Measurements from ENCODE around the gene MGAT4B. TPM values are rescaled to one million over a fixed set of nuclear protein-coding genes. Genes with fewer than 3 reads are reported as not detected.
"Not testable (repeated sequence)": the region's sequence is repeated elsewhere in the genome, so short reads cannot be mapped to it uniquely, and the experiment has no call there.

MGAT4B gene
- total RNA-seq, 1 experiment from 2014 or later: 36.9 TPM

GRCh38 chr5:179837076-179838011, 30.7 kb upstream of the MGAT4B start:
- Histone ChIP-seq H3K9ac (ENCODE audit: low read length) (no peak overlapping the region), H3K27me3 (ENCODE audit: low read length) (no peaks in the 10 kb centered on the region), H3K27ac (ENCODE audit: low read length) (no peak overlapping the region), H3K4me1 (ENCODE audit: low read length) (no peaks in the 10 kb centered on the region), H3K36me3 (ENCODE audit: insufficient read depth, low read length) (peaks cover 18% of the 10 kb centered on the region; the same call in 1 of the 2 replicates), H3K4me2 (ENCODE audit: low read depth, low read length, poor library complexity, severe bottlenecking) (no peak overlapping the region), H3K9me2 (replicated peaks; ENCODE audit: insufficient read depth, low read length) (no peaks in the 10 kb centered on the region), H3K9me3 (ENCODE audit: low read length) (no peaks in the 10 kb centered on the region), H3K79me2 (ENCODE audit: low read length) (no peaks in the 10 kb centered on the region), H3K4me3 (ENCODE audit: low read length) (no peak overlapping the region), H4K20me1 (ENCODE audit: insufficient read depth, low read depth, low read length) (no peaks in the 10 kb centered on the region), H2AFZ (ENCODE audit: low read length) (no peak overlapping the region)
- no peak for DNase-seq

GRCh38 chr5:179836225-179837019, 29.8 kb upstream of the MGAT4B start:
- Histone ChIP-seq H3K27me3 (ENCODE audit: low read length) (no peaks in the 10 kb centered on the region), H4K20me1 (ENCODE audit: insufficient read depth, low read depth, low read length) (no peaks in the 10 kb centered on the region), H3K4me3 (ENCODE audit: low read length) (no peak overlapping the region), H3K4me1 (ENCODE audit: low read length) (no peaks in the 10 kb centered on the region), H3K9ac (ENCODE audit: low read length) (no peak overlapping the region), H3K36me3 (ENCODE audit: insufficient read depth, low read length) (peaks cover 18% of the 10 kb centered on the region; the same call in 1 of the 2 replicates), H3K79me2 (ENCODE audit: low read length) (no peaks in the 10 kb centered on the region), H3K9me3 (ENCODE audit: low read length) (no peaks in the 10 kb centered on the region), H3K27ac (ENCODE audit: low read length) (no peak overlapping the region), H3K9me2 (replicated peaks; ENCODE audit: insufficient read depth, low read length) (no peaks in the 10 kb centered on the region), H2AFZ (ENCODE audit: low read length) (no peak overlapping the region), H3K4me2 (ENCODE audit: low read depth, low read length, poor library complexity, severe bottlenecking) (no peak overlapping the region)
- no peak for DNase-seq

GRCh38 chr5:179834871-179835270, 28.2 kb upstream of the MGAT4B start:
- not testable (repeated sequence) for H2AFZ ChIP-seq (ENCODE audit: low read length); H3K4me2 ChIP-seq (ENCODE audit: low read depth, low read length, poor library complexity, severe bottlenecking); H3K27me3 ChIP-seq (ENCODE audit: low read length); H3K27ac ChIP-seq (ENCODE audit: low read length); H3K4me1 ChIP-seq (ENCODE audit: low read length); H3K9me3 ChIP-seq (ENCODE audit: low read length); H3K79me2 ChIP-seq (ENCODE audit: low read length); DNase-seq; H3K9ac ChIP-seq (ENCODE audit: low read length); H3K9me2 ChIP-seq (replicated peaks; ENCODE audit: insufficient read depth, low read length); H4K20me1 ChIP-seq (ENCODE audit: insufficient read depth, low read depth, low read length); H3K4me3 ChIP-seq (ENCODE audit: low read length)
- peaks cover 18% of the 10 kb centered on the region; the same call in 1 of the 2 replicates for H3K36me3 ChIP-seq (ENCODE audit: insufficient read depth, low read length)

GRCh38 chr5:179834120-179834519, 27.5 kb upstream of the MGAT4B start:
- Histone ChIP-seq H3K9me3 (ENCODE audit: low read length) (no peaks in the 10 kb centered on the region), H3K9ac (ENCODE audit: low read length) (no peak overlapping the region), H3K4me3 (ENCODE audit: low read length) (no peak overlapping the region), H3K4me1 (ENCODE audit: low read length) (no peaks in the 10 kb centered on the region), H2AFZ (ENCODE audit: low read length) (no peak overlapping the region), H3K27me3 (ENCODE audit: low read length) (no peaks in the 10 kb centered on the region), H3K36me3 (ENCODE audit: insufficient read depth, low read length) (peaks cover 24% of the 10 kb centered on the region; the same call in 1 of the 2 replicates), H3K27ac (ENCODE audit: low read length) (no peak overlapping the region), H3K9me2 (replicated peaks; ENCODE audit: insufficient read depth, low read length) (no peaks in the 10 kb centered on the region), H3K79me2 (ENCODE audit: low read length) (no peaks in the 10 kb centered on the region), H4K20me1 (ENCODE audit: insufficient read depth, low read depth, low read length) (no peaks in the 10 kb centered on the region), H3K4me2 (ENCODE audit: low read depth, low read length, poor library complexity, severe bottlenecking) (no peak overlapping the region)
- no peak for DNase-seq

GRCh38 chr5:179833709-179834070, 27.0 kb upstream of the MGAT4B start:
- no peaks in the 10 kb centered on the region for H4K20me1 ChIP-seq (ENCODE audit: insufficient read depth, low read depth, low read length)
- peaks cover 24% of the 10 kb centered on the region; the same call in 1 of the 2 replicates for H3K36me3 ChIP-seq (ENCODE audit: insufficient read depth, low read length)

GRCh38 chr5:179833056-179833708, 26.5 kb upstream of the MGAT4B start:
- H3K9me2 ChIP-seq (replicated peaks; ENCODE audit: insufficient read depth, low read length): no peaks in the 10 kb centered on the region
- no peak overlapping the region for H2AFZ ChIP-seq (ENCODE audit: low read length)
- no peak for DNase-seq
- no peak overlapping the region for H3K4me3 ChIP-seq (ENCODE audit: low read length)
- H4K20me1 ChIP-seq (ENCODE audit: insufficient read depth, low read depth, low read length): no peaks in the 10 kb centered on the region
- no peak overlapping the region for H3K9ac ChIP-seq (ENCODE audit: low read length)
- no peaks in the 10 kb centered on the region for H3K9me3 ChIP-seq (ENCODE audit: low read length)
- no peak overlapping the region for H3K27ac ChIP-seq (ENCODE audit: low read length)
- H3K27me3 ChIP-seq (ENCODE audit: low read length): no peaks in the 10 kb centered on the region
- no peaks in the 10 kb centered on the region for H3K4me1 ChIP-seq (ENCODE audit: low read length)
- no peak overlapping the region for H3K4me2 ChIP-seq (ENCODE audit: low read depth, low read length, poor library complexity, severe bottlenecking)
- peaks cover 24% of the 10 kb centered on the region; the same call in 1 of the 2 replicates for H3K36me3 ChIP-seq (ENCODE audit: insufficient read depth, low read length)
- no peaks in the 10 kb centered on the region for H3K79me2 ChIP-seq (ENCODE audit: low read length)

More at GRCh38 chr5:179833709-179834070, 27.0 kb upstream of the MGAT4B start:
- no peak overlapping the region for H2AFZ ChIP-seq (ENCODE audit: low read length)
- H3K79me2 ChIP-seq (ENCODE audit: low read length): no peaks in the 10 kb centered on the region
- H3K9me3 ChIP-seq (ENCODE audit: low read length): no peaks in the 10 kb centered on the region
- H3K9ac ChIP-seq (ENCODE audit: low read length): no peak overlapping the region
- H3K27me3 ChIP-seq (ENCODE audit: low read length): no peaks in the 10 kb centered on the region
- H3K4me1 ChIP-seq (ENCODE audit: low read length): no peaks in the 10 kb centered on the region
- H3K9me2 ChIP-seq (replicated peaks; ENCODE audit: insufficient read depth, low read length): no peaks in the 10 kb centered on the region
- no peak for DNase-seq
- no peak overlapping the region for H3K4me3 ChIP-seq (ENCODE audit: low read length)
- no peak overlapping the region for H3K27ac ChIP-seq (ENCODE audit: low read length)
- no peak overlapping the region for H3K4me2 ChIP-seq (ENCODE audit: low read depth, low read length, poor library complexity, severe bottlenecking)

GRCh38 chr5:179832039-179832745, 25.5 kb upstream of the MGAT4B start:
- no peaks in the 10 kb centered on the region for H4K20me1 ChIP-seq (ENCODE audit: insufficient read depth, low read depth, low read length)
- no peaks in the 10 kb centered on the region for H3K79me2 ChIP-seq (ENCODE audit: low read length)
- H3K9ac ChIP-seq (ENCODE audit: low read length): no peak overlapping the region

More at GRCh38 chr5:179832039-179832745, 25.5 kb upstream of the MGAT4B start:
- no peak overlapping the region for H2AFZ ChIP-seq (ENCODE audit: low read length)
- no peaks in the 10 kb centered on the region for H3K9me3 ChIP-seq (ENCODE audit: low read length)
- DNase-seq: no peak
- peaks cover 18% of the 10 kb centered on the region; the same call in 1 of the 2 replicates for H3K36me3 ChIP-seq (ENCODE audit: insufficient read depth, low read length)
- H3K27me3 ChIP-seq (ENCODE audit: low read length): no peaks in the 10 kb centered on the region
- H3K9me2 ChIP-seq (replicated peaks; ENCODE audit: insufficient read depth, low read length): no peaks in the 10 kb centered on the region
- no peak overlapping the region for H3K27ac ChIP-seq (ENCODE audit: low read length)
- H3K4me3 ChIP-seq (ENCODE audit: low read length): no peak overlapping the region
- H3K4me2 ChIP-seq (ENCODE audit: low read depth, low read length, poor library complexity, severe bottlenecking): no peak overlapping the region
- H3K4me1 ChIP-seq (ENCODE audit: low read length): no peaks in the 10 kb centered on the region

Measured in Karpas-422 (cell line).